PFSK-1 (cell line): ENCODE results near the gene CSPG4.

Experiments used
- FOXP2 ChIP-seq: optimal IDR thresholded peaks from 2 replicates; pipeline ENCODE3; 2011; ENCODE audit warnings: borderline replicate concordance, control low read depth, inconsistent platforms; ENCODE audit not compliant: insufficient read depth; ENCODE audit errors: extremely low read length, extremely low read depth
- POLR2AphosphoS5 ChIP-seq: IDR thresholded peaks from 2 replicates; pipeline ENCODE4 v1.6.1; 2012; ENCODE audit warnings: low read depth, mild to moderate bottlenecking, control low read depth, low read length, moderate library complexity
- REST ChIP-seq, 2 experiments: IDR thresholded peaks; 2 replicates each; pipeline versions ENCODE4 v1.6.1 to v1.8.0; 2011 to 2012; ENCODE audit warnings: low read depth in 2 of 2, low read length in 2 of 2, control low read depth in 1 of 2, inconsistent platforms in 1 of 2, mild to moderate bottlenecking in 1 of 2, moderate library complexity in 1 of 2; ENCODE audit not compliant: insufficient read depth in 1 of 2
- SIN3A ChIP-seq: IDR thresholded peaks from 2 replicates; pipeline ENCODE4 v1.6.1; 2012; ENCODE audit warnings: mild to moderate bottlenecking, low read length, moderate library complexity, borderline replicate concordance; ENCODE audit not compliant: insufficient read depth
- TAF1 ChIP-seq: IDR thresholded peaks from 2 replicates; pipeline ENCODE4 v1.6.1; 2012; ENCODE audit warnings: low read length, control low read depth, borderline replicate concordance; ENCODE audit not compliant: insufficient read depth

CSPG4 gene

GRCh38 chr15:75656813-75657212, 55.8 kb downstream of the CSPG4 start:
- no peak for TF ChIP-seq TAF1

GRCh38 chr15:75656331-75656730, 56.3 kb downstream of the CSPG4 start:
- TF ChIP-seq TAF1 (no peak), REST (IDR thresholded peaks at IDR 0.05; ENCODE audit: insufficient read depth in 1 of 2, low read depth in 2 of 2, low read length in 2 of 2) (no peak)

DNA sequence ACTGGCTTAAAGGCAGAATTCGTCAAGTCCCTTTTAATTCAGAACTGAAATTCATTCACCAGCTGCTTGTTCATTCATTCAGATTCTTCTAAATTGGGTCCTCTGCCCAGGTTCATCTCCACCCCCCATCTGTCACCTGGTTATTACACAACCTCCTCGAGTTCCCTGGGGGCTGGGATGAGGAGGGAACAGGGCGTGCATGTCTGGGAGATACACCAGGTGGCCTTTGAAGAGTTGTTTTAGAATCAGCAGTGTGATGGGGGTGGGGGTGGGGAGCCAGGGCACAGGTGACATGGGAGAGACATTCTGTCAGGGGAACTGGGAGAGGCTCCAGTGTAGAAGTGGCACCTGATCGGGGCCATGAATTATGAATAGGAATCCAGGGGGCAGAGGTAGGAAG, 56.7 kb downstream of the CSPG4 start:
- TF ChIP-seq REST (IDR thresholded peaks at IDR 0.05; ENCODE audit: insufficient read depth in 1 of 2, low read depth in 2 of 2, low read length in 2 of 2) (no peak), FOXP2 (no peak), POLR2AphosphoS5 (no peak), SIN3A (no peak), TAF1 (no peak)

GRCh38 chr15:75654201-75654907, 58.3 kb downstream of the CSPG4 start:
- TF ChIP-seq REST (IDR thresholded peaks at IDR 0.05; ENCODE audit: insufficient read depth in 1 of 2, low read depth in 2 of 2, low read length in 2 of 2): no peak
- no peak for TF ChIP-seq POLR2AphosphoS5
- no peak for TF ChIP-seq TAF1
- no peak for TF ChIP-seq FOXP2
- TF ChIP-seq SIN3A: no peak

DNA sequence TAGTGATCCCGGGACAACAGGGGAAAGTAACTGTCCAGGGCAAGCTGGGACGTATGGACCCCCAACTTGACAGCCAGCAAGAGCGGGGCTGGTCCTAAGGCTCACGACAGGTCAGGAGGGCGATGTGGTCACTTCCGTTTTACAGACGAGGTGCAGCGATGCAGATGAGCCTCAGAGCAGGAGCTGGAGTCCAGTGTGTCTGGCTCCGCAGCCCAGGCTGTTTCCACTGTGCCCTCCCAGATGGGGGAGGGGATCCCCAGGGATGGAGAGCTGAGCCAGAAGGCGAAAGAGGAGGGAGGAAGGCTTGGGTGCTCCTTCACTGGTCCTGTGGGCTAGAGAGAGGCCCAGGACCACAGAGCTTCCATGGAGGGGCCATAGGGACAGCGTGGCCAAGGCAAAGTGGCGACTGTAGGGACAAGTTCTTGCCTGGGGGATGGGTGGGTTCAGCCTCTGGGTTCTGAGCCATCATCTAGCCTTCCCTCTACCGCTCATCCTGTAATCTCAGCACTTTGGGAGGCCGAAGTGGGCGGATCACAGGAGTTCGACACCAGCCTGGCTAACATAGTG, 59.2 kb downstream of the CSPG4 start:
- no peak for TF ChIP-seq POLR2AphosphoS5
- no peak for TF ChIP-seq SIN3A
- TF ChIP-seq REST (IDR thresholded peaks at IDR 0.05; ENCODE audit: insufficient read depth in 1 of 2, low read depth in 2 of 2, low read length in 2 of 2): no peak
